GM11168 (cell line): ENCODE data around the gene PDP2.

Experiments used
- in situ Hi-C: fragments of 300-500 bp; cut with MboI; formaldehyde crosslinking; loops from one replicate; pipeline ENCODE4 v1.12.0; 2022; ENCODE audit warnings: low sequenced_read_pairs; ENCODE audit not compliant: unreplicated experiment

PDP2 gene

DNA sequence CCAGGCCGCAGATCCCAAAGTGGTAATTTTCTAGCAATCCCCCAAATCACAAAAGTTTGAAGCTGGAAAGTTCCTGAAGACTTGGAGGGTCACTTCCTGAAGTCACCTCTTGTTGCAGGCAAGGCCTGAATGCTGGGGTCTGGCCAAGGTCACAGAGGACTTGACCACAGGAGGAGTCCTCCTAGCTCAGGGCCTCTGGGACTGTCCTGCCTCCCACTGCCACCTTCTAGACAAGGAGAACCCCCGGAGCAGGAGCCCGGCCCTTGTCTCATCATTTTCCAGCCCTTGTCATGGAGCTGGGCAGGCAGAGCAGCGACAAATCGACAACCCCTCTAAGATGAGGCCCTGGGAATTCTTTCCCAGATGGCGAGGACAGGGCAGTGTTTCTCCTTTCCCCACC, 38.0 kb downstream of the PDP2 start:
- in situ Hi-C loops, result no loop called here

DNA sequence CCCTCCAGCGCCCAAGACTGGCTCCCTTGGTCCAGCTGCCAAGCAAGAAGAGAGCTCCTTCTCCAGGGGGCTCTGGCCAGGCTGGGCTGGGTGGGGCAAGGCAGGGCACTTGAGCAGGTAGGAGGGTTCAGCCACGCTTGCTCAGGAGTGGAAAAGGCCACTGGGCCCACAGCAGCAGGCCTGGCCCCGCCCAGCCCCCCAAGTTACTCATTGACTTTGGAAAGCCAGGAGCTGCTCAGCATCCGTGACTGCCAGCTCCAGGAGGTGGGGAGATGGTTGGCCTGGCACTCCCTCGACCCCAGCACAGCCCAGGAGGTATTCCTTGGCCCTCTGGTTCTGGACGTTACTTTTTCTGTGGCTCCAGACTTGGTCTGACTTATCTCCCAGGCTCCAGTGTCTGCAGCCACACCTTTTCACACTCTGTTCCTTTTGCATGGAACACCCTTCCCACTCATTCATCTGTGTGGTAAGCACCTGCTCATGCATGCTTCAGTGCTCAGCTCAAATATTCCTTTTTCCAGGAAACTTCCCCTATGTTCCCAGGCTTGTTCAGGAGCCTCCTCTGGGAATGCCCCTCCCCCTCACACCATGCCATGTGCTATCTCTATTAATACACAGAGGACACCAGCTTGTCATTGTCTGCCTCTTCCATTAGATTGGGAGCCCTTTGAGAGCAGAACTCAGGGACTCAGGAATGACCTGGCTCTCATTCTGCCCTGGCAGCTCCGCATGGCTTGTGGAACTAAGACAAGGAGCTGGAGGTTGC, 38.7 kb downstream of the PDP2 start, which contains the start of gene CDH16:
Gene CDH16 (minus strand): TSS at position 83 of the 766 bp plus-strand sequence. CDS start 820 bp downstream, outside the sequence.
- in situ Hi-C loops, result no loop called here

- in situ Hi-C loops, result no loop called here
Observed at GRCh38 chr16:66919569-66920298, 39.4 kb downstream of the PDP2 start.

DNA sequence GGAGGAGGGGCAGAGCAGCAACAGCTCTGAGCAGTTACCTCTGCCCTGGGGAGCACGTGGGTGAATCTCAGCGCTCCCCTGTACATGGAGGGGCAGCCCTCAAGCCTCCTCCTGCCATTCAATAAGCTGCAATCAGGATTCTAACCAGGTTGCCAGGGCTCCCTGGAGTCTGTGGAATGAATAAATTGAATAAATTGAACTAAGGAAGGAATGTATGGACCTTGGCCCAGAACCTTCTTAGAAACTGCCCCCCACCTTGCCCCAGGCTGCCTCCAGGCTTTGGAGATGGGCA, 39.9 kb downstream of the PDP2 start:
- in situ Hi-C loops, result no loop called here

GRCh38 chr16:66920924-66921680, 40.8 kb downstream of the PDP2 start:
- in situ Hi-C loops, result no loop called here

DNA sequence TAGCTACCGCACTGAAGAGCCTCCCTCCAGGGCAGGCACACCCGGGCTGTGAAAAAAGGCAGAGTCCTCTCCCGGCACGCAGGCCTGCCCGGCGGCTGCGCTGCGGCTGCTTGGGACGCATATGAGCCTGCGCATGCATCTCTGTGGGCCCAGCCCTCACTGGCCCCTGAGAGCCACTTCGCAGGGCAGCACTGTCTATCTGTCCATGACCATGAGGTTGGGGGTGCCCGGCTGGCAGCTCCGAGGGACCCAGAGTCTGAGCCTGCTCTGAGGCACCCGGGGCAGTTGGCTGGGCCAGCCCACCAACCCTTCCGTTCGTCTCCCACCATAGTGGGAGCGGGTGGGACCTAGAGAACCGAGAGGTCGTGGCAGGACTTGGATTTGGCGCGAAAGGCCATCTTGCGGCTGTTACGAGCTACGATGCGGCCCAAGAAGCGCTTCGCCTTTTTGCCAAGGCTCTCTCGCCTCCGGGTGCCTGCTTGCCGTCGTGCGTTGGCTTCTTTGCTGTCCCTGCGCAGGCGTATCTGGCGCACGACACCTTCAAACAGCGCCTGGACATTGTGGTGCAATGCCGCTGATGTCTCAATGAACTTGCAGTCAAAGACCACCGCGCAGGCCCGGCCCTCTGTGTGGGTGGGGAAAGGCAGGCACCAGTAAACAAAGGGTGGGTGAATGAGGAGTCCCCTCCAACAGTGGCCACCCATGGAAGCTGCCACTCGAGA, 41.6 kb downstream of the PDP2 start:
- in situ Hi-C loops, result no loop called here

GRCh38 chr16:66923247-66923731, 43.0 kb downstream of the PDP2 start:
- in situ Hi-C loops, result no loop called here

GRCh38 chr16:66923866-66924265, 43.6 kb downstream of the PDP2 start:
- in situ Hi-C loops, result no loop called here

- in situ Hi-C loops, result no loop called here
Observed at GRCh38 chr16:66924527-66925321, 44.4 kb downstream of the PDP2 start.

DNA sequence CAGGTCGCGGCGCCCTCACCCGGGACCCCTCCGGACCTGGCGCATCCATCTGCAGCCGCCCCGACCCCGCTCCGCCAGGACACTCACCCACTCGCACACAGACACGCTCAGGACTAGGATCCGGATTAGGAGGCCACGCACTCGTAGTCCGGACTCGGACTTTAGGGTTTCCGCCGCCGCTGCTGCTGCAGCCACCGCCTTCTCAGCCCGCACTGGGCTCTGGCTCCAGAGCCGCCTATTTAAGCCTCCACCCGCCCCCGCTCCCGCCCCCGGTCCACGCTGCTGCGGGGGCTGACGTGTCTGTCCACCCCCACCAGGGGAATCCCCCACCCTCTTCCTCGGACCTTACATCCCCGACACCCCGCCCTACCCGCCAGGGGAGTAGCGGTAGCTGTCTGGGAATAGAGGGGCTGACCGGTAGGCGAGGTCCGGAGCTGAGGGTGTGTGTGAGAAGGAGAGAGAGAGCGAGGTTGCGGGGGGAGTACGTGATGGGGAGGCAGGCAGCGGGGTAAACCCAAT, 45.1 kb downstream of the PDP2 start, which contains the start of gene RRAD:
Gene RRAD (minus strand): TSS at position 214 of the 519 bp plus-strand sequence. CDS start 356 bp downstream, outside the sequence.
- in situ Hi-C loops, result no loop called here

DNA sequence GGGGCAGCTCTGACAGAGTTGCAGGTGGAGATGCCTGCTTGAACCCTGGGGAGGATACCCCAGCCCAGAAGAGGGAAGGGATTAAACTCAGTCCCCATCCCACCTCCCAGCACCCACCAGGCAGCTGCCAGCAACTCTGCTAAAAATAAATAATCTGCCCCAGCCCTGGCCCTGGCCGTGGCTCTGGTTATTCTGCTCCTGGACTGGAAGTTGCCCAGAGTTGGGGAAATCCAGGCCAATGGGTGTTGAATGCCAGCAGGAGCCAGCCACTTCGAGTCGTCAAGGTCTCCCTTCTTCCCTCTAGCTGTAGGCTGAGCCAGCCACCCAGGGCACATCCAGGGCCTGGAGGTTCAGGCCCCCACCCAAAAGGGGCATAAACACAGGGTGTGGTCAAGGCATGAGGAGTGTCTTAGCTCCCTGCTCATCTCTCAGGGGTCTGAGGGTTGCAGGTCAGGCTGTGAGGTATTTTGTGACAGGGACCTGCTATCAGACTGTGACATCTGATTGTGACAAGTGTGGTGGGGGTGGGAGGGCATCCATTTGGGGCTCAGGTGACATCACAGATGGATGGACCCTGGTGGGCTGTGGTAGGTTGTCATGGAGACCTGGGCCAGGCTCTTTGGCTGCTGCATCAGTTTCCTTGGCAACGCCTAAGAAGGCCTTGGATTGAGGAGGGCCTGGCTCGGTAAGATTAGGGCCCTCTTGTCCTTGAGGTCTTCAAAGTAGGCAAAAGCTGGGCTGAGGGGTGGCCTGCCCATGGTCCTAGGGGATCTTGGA, 46.0 kb downstream of the PDP2 start:
- in situ Hi-C loops, result no loop called here

- in situ Hi-C loops, result no loop called here
Observed at GRCh38 chr16:66926961-66927436, 46.7 kb downstream of the PDP2 start.

DNA sequence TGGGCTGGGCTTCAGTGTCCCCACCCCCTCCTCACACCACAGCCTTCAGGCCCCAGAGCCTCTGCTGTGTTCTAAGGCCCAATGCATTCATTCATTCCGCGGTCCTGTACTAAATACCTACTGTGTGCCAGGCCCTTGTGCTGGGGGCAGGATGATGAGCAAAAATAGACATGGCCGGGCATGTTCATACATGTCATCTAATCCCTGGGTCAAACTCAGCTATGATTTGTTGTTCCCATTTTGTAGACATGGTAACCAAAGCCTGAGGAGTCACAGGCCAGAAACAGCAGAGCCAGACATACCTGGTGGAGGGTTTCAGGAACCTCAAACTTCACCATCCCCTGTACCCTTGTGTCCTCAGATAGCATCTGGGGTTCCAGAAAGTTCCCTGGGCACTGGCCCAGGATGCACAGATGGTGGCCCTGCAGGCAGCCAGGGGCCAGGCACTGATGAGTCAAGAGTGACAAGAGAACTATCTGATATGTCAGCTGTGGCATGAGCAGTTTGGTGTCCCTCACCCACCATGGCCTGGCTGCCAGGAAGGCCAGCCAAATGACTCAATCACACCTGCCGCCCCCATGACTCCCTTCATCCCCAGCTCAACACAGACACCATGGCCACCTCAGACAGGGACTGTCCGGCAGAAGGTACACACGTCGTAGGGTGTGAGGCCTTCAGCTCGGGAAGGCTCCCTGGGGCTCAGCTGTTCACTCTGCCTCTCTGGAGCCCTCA, 47.8 kb downstream of the PDP2 start:
- in situ Hi-C loops, result no loop called here

DNA sequence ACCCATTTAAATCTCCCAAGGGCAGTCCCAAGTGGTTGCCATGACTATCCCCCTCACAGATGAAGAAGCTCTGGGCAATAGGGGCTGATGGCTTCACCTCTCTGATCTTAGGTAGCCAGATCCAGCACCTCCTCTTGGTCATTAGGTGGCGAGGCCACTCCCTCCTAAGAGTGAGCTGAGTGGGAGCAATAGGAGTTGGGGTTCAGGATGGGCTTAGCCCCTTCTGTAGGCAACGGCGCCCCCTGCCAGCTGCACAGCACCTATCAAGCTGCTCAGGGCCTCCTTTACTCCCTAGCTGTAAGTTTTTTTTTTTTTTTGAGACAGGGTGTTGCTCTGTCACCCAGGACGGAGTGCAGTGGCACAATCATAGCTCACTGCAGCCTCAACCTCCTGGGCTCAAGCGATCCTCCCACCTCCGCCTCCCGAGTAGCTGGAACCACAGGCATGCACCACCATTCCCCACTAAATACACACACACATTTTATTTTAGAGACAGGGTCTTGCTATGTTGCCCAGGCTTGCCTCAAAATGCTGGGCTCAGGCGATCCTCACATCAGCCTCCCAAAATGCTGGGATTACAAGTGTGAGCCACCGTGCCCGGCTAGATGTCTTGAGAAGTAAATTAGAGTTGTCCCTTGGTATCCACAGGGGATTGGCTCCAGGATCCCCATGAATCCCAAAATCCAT, 48.5 kb downstream of the PDP2 start:
- in situ Hi-C loops, result no loop called here

DNA sequence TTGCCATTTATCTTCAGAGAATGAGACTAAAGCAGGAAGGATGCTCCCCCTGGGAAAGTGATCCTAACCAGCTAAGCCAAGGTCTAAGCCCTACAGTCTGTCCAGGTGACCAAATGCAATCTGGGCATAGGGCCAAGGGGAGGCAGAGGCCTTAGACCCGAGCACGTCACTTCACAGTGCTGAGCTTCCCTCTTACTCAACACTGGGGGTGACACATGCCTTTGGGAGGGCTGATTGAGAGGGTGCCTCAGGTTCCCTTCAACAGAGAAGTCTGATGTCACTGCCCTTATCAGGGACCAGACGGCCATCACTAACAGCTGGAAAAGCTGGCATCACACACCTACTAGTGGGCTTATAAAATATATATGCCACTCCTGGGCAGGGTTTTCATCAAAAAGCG, 49.9 kb downstream of the PDP2 start:
- in situ Hi-C loops, result no loop called here

DNA sequence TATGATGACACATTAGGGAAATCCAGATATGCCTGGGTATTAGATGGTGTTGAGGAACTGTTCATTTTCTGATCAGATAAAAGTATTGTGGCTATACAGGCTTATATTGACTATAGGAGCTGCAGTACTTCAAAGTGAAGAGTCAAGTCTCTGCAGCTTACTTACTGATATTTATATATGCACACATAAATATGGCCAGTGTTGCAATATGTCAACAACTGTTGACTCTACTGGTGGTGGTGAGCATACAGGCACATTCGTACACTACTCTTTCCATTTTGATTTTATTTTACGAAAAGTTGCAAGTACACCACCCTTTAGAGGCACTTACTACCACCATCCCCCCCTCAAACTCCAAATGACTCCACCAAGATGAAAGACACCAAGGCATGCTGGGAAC, 51.4 kb downstream of the PDP2 start:
- in situ Hi-C loops, result no loop called here

DNA sequence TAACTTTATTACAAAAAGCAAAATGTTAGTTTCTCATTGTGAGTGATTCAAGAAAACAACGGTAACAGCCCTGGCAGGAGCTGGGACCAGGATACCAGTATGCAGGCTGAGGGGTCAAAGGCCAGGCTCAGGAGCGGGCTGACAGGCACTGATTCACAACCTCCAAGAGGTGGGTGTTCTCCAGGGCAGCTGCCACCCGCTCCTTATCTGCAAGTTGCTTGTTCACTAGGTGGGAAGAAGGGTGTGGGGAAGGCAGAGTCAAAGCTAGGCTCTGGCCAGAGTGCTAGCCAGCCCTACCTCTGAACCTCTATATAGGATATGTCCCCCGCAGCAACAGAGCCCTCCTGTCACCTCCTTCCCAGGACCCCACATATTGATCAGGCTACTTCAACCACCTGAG, 51.8 kb downstream of the PDP2 start:
- in situ Hi-C loops, result no loop called here
